Hepatocyte (in vitro differentiated cells): ENCODE results near the gene DOCK4. TPM values are rescaled to one million over a fixed set of nuclear protein-coding genes. Genes with fewer than 3 reads are reported as not detected.

ENCODE experiments used
- DNase-seq: peaks from one replicate; pipeline ENCODE4 v3.0.0-alpha.2; 2016; ENCODE audit warnings: low spot score
- H2AFZ ChIP-seq: fragments of 200-600 bp; sonication (generic); 2 replicates; pipeline ENCODE4 v1.6.0; 2016; ENCODE audit warnings: antibody characterized with exemption, mild to moderate bottlenecking
- H3K27ac ChIP-seq: fragments of 200-600 bp; sonication (generic); 2 replicates; pipeline ENCODE4 v1.5.1; 2016; ENCODE audit warnings: mild to moderate bottlenecking
- H3K27me3 ChIP-seq: fragments of 200-600 bp; sonication (generic); 2 replicates; pipeline ENCODE4 v1.6.1; 2016
- H3K36me3 ChIP-seq: fragments of 200-600 bp; sonication (generic); replicated peaks from 2 replicates; pipeline ENCODE4 v1.5.1; 2016; ENCODE audit warnings: low read depth; ENCODE audit not compliant: insufficient read depth
- H3K4me1 ChIP-seq: fragments of 200-600 bp; sonication (generic); 2 replicates; pipeline ENCODE4 v1.5.1; 2016; ENCODE audit warnings: mild to moderate bottlenecking, moderate library complexity; ENCODE audit not compliant: insufficient read depth
- H3K4me2 ChIP-seq: fragments of 200-600 bp; sonication (generic); 2 replicates; pipeline ENCODE4 v1.6.0; 2016
- H3K4me3 ChIP-seq: fragments of 200-600 bp; sonication (generic); 2 replicates; pipeline ENCODE4 v1.5.1; 2016; ENCODE audit warnings: mild to moderate bottlenecking
- H3K79me2 ChIP-seq: fragments of 200-600 bp; sonication (generic); 2 replicates; pipeline ENCODE4 v1.6.0; 2017; ENCODE audit warnings: mild to moderate bottlenecking
- H3K9me2 ChIP-seq: fragments of 200-600 bp; sonication (generic); replicated peaks from 2 replicates; pipeline ENCODE4 v1.6.0; 2017; ENCODE audit warnings: mild to moderate bottlenecking; ENCODE audit not compliant: insufficient read depth
- H3K9me3 ChIP-seq: fragments of 200-600 bp; sonication (generic); 2 replicates; pipeline ENCODE4 v1.5.1; 2016; ENCODE audit warnings: low read depth, mild to moderate bottlenecking
- H4K20me1 ChIP-seq: fragments of 200-600 bp; sonication (generic); 2 replicates; pipeline ENCODE4 v1.6.0; 2016; ENCODE audit warnings: mild to moderate bottlenecking; ENCODE audit not compliant: insufficient read depth, poor library complexity, severe bottlenecking
- CTCF ChIP-seq: fragments of 200-600 bp; sonication (generic); IDR thresholded peaks from 2 replicates; pipeline ENCODE4 v1.5.1; 2016; ENCODE audit warnings: antibody characterized with exemption, mild to moderate bottlenecking; ENCODE audit not compliant: poor library complexity
- EZH2 ChIP-seq: fragments of 200-600 bp; sonication (generic); IDR thresholded peaks from 2 replicates; pipeline ENCODE4 v1.6.1; 2016; ENCODE audit warnings: antibody characterized with exemption, mild to moderate bottlenecking, borderline replicate concordance
- EZH2phosphoT487 ChIP-seq: fragments of 200-600 bp; sonication (generic); IDR thresholded peaks from one replicate; pipeline ENCODE4 v1.6.1; 2018; ENCODE audit warnings: antibody characterized with exemption, mild to moderate bottlenecking, low read depth, moderate library complexity; ENCODE audit not compliant: unreplicated experiment, severe bottlenecking
- WGBS: methylation state at CpG from one replicate; pipeline ENCODE4 v1.1.6; 2016; ENCODE audit warnings: low lambda C conversion rate; ENCODE audit errors: missing lambda C conversion rate; 5-methylcytosine and 5-hydroxymethylcytosine counted together
- polyA plus RNA-seq: library from polyadenylated mRNA; unstranded; fragments of >200 nt; fragmentation: Nextera tagmentation; extraction: Ambion mirVana; gene quantifications from 2 replicates; pipeline ENCODE4 v1.2.1, GENCODE V29; 2016
- total RNA-seq: library from RNA; depleted of rRNA; stranded (reverse); fragments of >200 nt; gene quantifications from 2 replicates; pipeline ENCODE4 v1.2.3, GENCODE V29; 2014

The DOCK4 gene
- total and polyA plus RNA-seq, 2 experiments from 2014 or later, result 4.4 to 22.9 TPM

- 63% methylated on average over 2 of the region's 2 CpGs for WGBS
- Histone ChIP-seq H4K20me1 (no peaks in the 10 kb centered on the region), H3K36me3 (no peaks in the 10 kb centered on the region), H2AFZ (no peak overlapping the region), H3K27ac (no peak overlapping the region), H3K4me1 (no peaks in the 10 kb centered on the region), H3K79me2 (peaks cover 4% of the 10 kb centered on the region), H3K9me2 (no peaks in the 10 kb centered on the region), H3K9me3 (no peaks in the 10 kb centered on the region), H3K4me3 (no peak overlapping the region), H3K4me2 (no peak overlapping the region), H3K27me3 (no peaks in the 10 kb centered on the region)
- no peak for TF ChIP-seq EZH2phosphoT487
- TF ChIP-seq EZH2, result no peak
- TF ChIP-seq CTCF, result no peak
- DNase-seq, result no peak
Measured at GRCh38 chr7:112067200-112067599, 139.0 kb downstream of the DOCK4 start.

- H2AFZ ChIP-seq, result no peak overlapping the region
- no peak for DNase-seq
- H3K9me3 ChIP-seq, result no peaks in the 10 kb centered on the region
- no peaks in the 10 kb centered on the region for H4K20me1 ChIP-seq
- no peaks in the 10 kb centered on the region for H3K36me3 ChIP-seq
- H3K79me2 ChIP-seq, result peaks cover 4% of the 10 kb centered on the region
- 92% methylated on average over 1 of the region's 1 CpG for WGBS
- H3K4me1 ChIP-seq, result no peaks in the 10 kb centered on the region
- no peak for TF ChIP-seq EZH2phosphoT487
- TF ChIP-seq EZH2, result no peak
- no peak for TF ChIP-seq CTCF
- no peak overlapping the region for H3K4me3 ChIP-seq
- H3K27me3 ChIP-seq, result no peaks in the 10 kb centered on the region
- no peak overlapping the region for H3K27ac ChIP-seq
- no peak overlapping the region for H3K4me2 ChIP-seq
- no peaks in the 10 kb centered on the region for H3K9me2 ChIP-seq
Measured at GRCh38 chr7:112065758-112066157, 140.4 kb downstream of the DOCK4 start.

GRCh38 chr7:112064627-112065385 lies 141.4 kb downstream of the DOCK4 start:
- H3K4me2 ChIP-seq, result no peak overlapping the region
- WGBS, result 86% methylated on average over 5 of the region's 5 CpGs
- peaks cover 8% of the 10 kb centered on the region for H3K4me1 ChIP-seq
- TF ChIP-seq EZH2phosphoT487, result no peak
- no peak for TF ChIP-seq EZH2
- no peak for TF ChIP-seq CTCF
- H3K27me3 ChIP-seq, result no peaks in the 10 kb centered on the region
- no peaks in the 10 kb centered on the region for H3K9me2 ChIP-seq
- no peaks in the 10 kb centered on the region for H4K20me1 ChIP-seq
- H2AFZ ChIP-seq, result no peak overlapping the region
- peaks cover 6% of the 10 kb centered on the region for H3K79me2 ChIP-seq
- no peak for DNase-seq
- H3K36me3 ChIP-seq, result no peaks in the 10 kb centered on the region
- H3K27ac ChIP-seq, result no peak overlapping the region
- no peaks in the 10 kb centered on the region for H3K9me3 ChIP-seq
- no peak overlapping the region for H3K4me3 ChIP-seq
